A673 (cell line): Measurements from ENCODE around the gene HPDL. TPM values are rescaled to one million over a fixed set of nuclear protein-coding genes. Genes with fewer than 3 reads are reported as not detected.
"Not testable (repeated sequence)": the region's sequence is repeated elsewhere in the genome, so short reads cannot be mapped to it uniquely, and the experiment has no call there.

Experiments used
- BruUV-seq: library from RNA; stranded (reverse); fragments of 400-500 nt; replicated peaks from 2 replicates; lab custom pipeline; 2021; lab: Mats Ljungman, UMichigan
- CTCF ChIA-PET: fragments of 300-600 bp; sonication (Branson Sonifier 250); formaldehyde crosslinking; loops from one replicate; lab custom pipeline; 2022; ENCODE audit warnings: antibody characterized with exemption; lab: Charles Lee
- POLR2A ChIA-PET: fragments of 300-600 bp; sonication (Branson Sonifier 250); formaldehyde crosslinking; loops from one replicate; lab custom pipeline; 2022; ENCODE audit warnings: antibody characterized with exemption; ENCODE audit not compliant: low non-redundant PET; lab: Charles Lee
- DNase-seq: peaks from one replicate; pipeline ENCODE4 v3.0.0-alpha.2; 2015; ENCODE audit warnings: low spot score
- H3K27ac ChIP-seq: fragments of 200-600 bp; sonication (generic); 2 replicates; pipeline ENCODE4 v1.5.1; 2016; ENCODE audit warnings: mixed run types, low read depth, mild to moderate bottlenecking, mixed read lengths, antibody characterized with exemption, low read length; ENCODE audit not compliant: poor library complexity, severe bottlenecking
- H3K27me3 ChIP-seq: fragments of 200-600 bp; sonication (generic); replicated peaks from 2 replicates; pipeline ENCODE4 v1.6.1; 2017; ENCODE audit warnings: mixed run types, low read depth, mild to moderate bottlenecking, mixed read lengths, antibody characterized with exemption, low read length; ENCODE audit not compliant: insufficient read depth, poor library complexity
- H3K36me3 ChIP-seq: fragments of 200-600 bp; sonication (generic); 2 replicates; pipeline ENCODE4 v1.6.1; 2016; ENCODE audit warnings: mixed run types, mild to moderate bottlenecking, mixed read lengths, antibody characterized with exemption, low read length; ENCODE audit not compliant: insufficient read depth, poor library complexity, severe bottlenecking
- H3K4me1 ChIP-seq: fragments of 200-600 bp; sonication (generic); 2 replicates; pipeline ENCODE4 v1.6.1; 2017; ENCODE audit warnings: mixed run types, mild to moderate bottlenecking, mixed read lengths, antibody characterized with exemption, low read length; ENCODE audit not compliant: insufficient read depth, poor library complexity, severe bottlenecking
- H3K4me3 ChIP-seq: fragments of 200-600 bp; sonication (generic); 2 replicates; pipeline ENCODE4 v1.5.1; 2016; ENCODE audit warnings: low read depth, mixed run types, mild to moderate bottlenecking, mixed read lengths, low read length; ENCODE audit not compliant: poor library complexity, severe bottlenecking
- H3K9me3 ChIP-seq: fragments of 200-600 bp; sonication (generic); 2 replicates; pipeline ENCODE4 v1.6.1; 2016; ENCODE audit warnings: mixed run types, low read depth, mild to moderate bottlenecking, mixed read lengths, antibody characterized with exemption, low read length; ENCODE audit not compliant: poor library complexity, severe bottlenecking
- CTCF ChIP-seq: fragments of 300-800, 200-600 bp; sonication (generic); conservative IDR thresholded peaks from 2 replicates; pipeline ENCODE4 v1.5.1; 2017; ENCODE audit warnings: low read depth, mild to moderate bottlenecking, antibody characterized with exemption, low read length, moderate library complexity, mixed read lengths
- EZH2 ChIP-seq: fragments of 200-600 bp; sonication (generic); IDR thresholded peaks from 2 replicates; pipeline ENCODE4 v1.6.1; 2017; ENCODE audit warnings: borderline replicate concordance, low read depth, mild to moderate bottlenecking, mixed read lengths, antibody characterized with exemption, low read length; ENCODE audit not compliant: poor library complexity, severe bottlenecking
- intact Hi-C: fragments of 100-400 bp; cut with micrococcal nuclease; formaldehyde crosslinking; loops from one replicate; pipeline ENCODE4 v1.10.0; 2022; ENCODE audit not compliant: unreplicated experiment
- total RNA-seq: library from RNA; stranded (reverse); gene quantifications from 2 replicates; pipeline ENCODE4 v1.2.3, GENCODE V29; 2021

HPDL gene
- total RNA-seq, 1 experiment from 2014 or later = 7.3 TPM

- H3K9me3 ChIP-seq = no peaks in the 10 kb centered on the region
- intact Hi-C loops = loop anchor here (5.0 to 10.0 kb wide), 2 partner anchors 217 to 529 kb away; no protein-coding TSS in a partner anchor
- no peaks in the 10 kb centered on the region for H3K36me3 ChIP-seq
- no peak overlapping the region for H3K4me3 ChIP-seq
- H3K4me1 ChIP-seq = no peaks in the 10 kb centered on the region
- POLR2A ChIA-PET = no interaction called here
- H3K27ac ChIP-seq = no peak overlapping the region
- CTCF ChIA-PET = no interaction called here
- TF ChIP-seq EZH2 = no peak
- TF ChIP-seq CTCF = no peak
- DNase-seq = no peak
- no TSS peak for BruUV-seq
- no peaks in the 10 kb centered on the region for H3K27me3 ChIP-seq
These were observed 29.0 kb downstream of the HPDL start for GRCh38 chr1:45355683-45356082.

- Histone ChIP-seq H3K27me3 (no peaks in the 10 kb centered on the region), H3K27ac (no peak overlapping the region), H3K9me3 (no peaks in the 10 kb centered on the region), H3K4me1 (no peaks in the 10 kb centered on the region), H3K36me3 (no peaks in the 10 kb centered on the region), H3K4me3 (no peak overlapping the region)
- ChIA-PET POLR2A (no interaction called here), CTCF (no interaction called here)
- intact Hi-C loops = loop anchor here (5.0 to 10.0 kb wide), 2 partner anchors 216 to 529 kb away; no protein-coding TSS in a partner anchor
- DNase-seq = no peak
- BruUV-seq = no TSS peak
- TF ChIP-seq CTCF (no peak), EZH2 (no peak)
These were observed 29.5 kb downstream of the HPDL start for GRCh38 chr1:45356186-45356585.

- DNase-seq = peak; percentile 72
- BruUV-seq = no TSS peak
- no peak overlapping the region for H3K4me3 ChIP-seq
- ChIA-PET CTCF (interaction anchor here (0.5 to 1.5 kb wide), 3 partner anchors 131 to 134 kb away, joined by 4 to 22 read pairs (median 4); partner anchors contain the start of gene TESK2), POLR2A (no interaction called here)
- H3K9me3 ChIP-seq = no peaks in the 10 kb centered on the region
- H3K4me1 ChIP-seq = no peaks in the 10 kb centered on the region
- no peaks in the 10 kb centered on the region for H3K36me3 ChIP-seq
- no peak overlapping the region for H3K27ac ChIP-seq
- no peaks in the 10 kb centered on the region for H3K27me3 ChIP-seq
- intact Hi-C loops = loop anchor here (1.0 to 10.0 kb wide), 3 partner anchors 133 to 525 kb away; no protein-coding TSS in a partner anchor
- TF ChIP-seq EZH2 (no peak), CTCF (peak; percentile 77)
These were observed 33.3 kb downstream of the HPDL start for GRCh38 chr1:45359882-45360513.

GRCh38 chr1:45360981-45361380 is 34.3 kb downstream of the HPDL start:
- BruUV-seq, H3K36me3 ChIP-seq, H3K27ac ChIP-seq, CTCF ChIA-PET, H3K4me3 ChIP-seq, DNase-seq, H3K9me3 ChIP-seq, H3K27me3 ChIP-seq, POLR2A ChIA-PET, H3K4me1 ChIP-seq: not testable (repeated sequence)
- intact Hi-C loops = loop anchor here (1.0 kb wide), 1 partner anchor 132 kb away; no protein-coding TSS in a partner anchor
